ENCODE results near the gene TRIM52. TPM values are rescaled to one million over a fixed set of nuclear protein-coding genes. Genes with fewer than 3 reads are reported as not detected.

Gene TRIM52
- total and polyA plus RNA-seq, 9 of the 15 experiments (the other 6 are each of a cell fraction or from before 2014, with no cell fraction given) = 3.3 to 21.9 (median 13.5) TPM

DNA sequence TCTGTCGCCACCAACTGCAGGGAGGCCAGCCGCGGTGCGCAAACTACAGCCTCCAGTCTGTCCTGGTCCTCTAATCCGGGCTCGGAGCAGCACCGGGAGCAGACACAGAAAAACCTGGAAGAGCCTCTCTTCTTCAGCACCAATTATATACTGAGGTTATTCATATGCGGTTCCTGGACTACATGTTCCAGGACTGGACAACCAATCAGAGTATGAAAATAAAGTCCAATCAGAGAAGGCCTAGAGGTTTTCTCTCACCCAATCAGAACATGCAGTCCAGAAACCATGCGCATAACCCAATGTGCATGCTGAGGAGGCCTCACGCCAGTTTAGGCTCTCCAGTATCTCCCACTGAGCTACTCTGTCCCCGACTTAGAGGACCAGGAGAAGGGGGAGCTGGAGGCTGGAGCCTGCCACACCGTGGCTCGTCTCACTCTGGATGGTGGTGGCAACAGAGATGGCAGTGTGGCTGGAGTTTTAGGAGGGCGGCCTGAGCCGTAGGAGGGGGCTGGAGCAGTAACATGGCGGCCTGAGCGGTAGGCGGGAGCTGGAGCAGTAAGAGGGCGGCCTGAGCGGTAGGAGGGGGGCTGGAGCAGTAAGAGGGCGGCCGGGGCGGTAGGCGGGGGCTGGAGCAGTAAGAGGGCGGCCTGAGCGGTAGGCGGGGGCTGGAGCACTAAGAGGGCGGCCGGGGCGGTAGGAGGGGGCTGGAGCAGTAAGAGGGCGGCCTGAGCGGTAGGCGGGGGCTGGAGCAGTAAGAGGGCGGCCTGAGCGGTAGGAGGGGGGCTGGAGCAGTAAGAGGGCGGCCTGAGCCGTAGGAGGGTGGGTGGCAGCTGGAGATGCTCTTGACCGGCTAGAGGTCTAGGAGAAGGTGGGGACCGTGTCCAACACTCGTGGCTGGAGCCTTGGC, 20.4 kb upstream of the TRIM52 start (continued):
- TF ChIP-seq, protein P1, sequence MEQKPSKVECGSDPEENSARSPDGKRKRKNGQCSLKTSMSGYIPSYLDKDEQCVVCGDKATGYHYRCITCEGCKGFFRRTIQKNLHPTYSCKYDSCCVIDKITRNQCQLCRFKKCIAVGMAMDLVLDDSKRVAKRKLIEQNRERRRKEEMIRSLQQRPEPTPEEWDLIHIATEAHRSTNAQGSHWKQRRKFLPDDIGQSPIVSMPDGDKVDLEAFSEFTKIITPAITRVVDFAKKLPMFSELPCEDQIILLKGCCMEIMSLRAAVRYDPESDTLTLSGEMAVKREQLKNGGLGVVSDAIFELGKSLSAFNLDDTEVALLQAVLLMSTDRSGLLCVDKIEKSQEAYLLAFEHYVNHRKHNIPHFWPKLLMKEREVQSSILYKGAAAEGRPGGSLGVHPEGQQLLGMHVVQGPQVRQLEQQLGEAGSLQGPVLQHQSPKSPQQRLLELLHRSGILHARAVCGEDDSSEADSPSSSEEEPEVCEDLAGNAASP (IDR thresholded peaks at IDR 0.05) = no peak
- TF ChIP-seq BMI1 (IDR thresholded peaks at IDR 0.05; ENCODE audit: low read length) = no peak
- TF ChIP-seq YY1 (IDR thresholded peaks at IDR 0.05; ENCODE audit: borderline replicate concordance in 1 of 3, control insufficient read depth in 1 of 3, extremely low read depth in 1 of 3, insufficient read depth in 3 of 3, insufficient read length in 1 of 3, insufficient replicate concordance in 2 of 3, low read depth in 1 of 3, low read length in 2 of 3) = peak; percentile 51 to 86 (median 80)
- TF ChIP-seq MCM5 (IDR thresholded peaks at IDR 0.05; ENCODE audit: low read depth) = no peak
- TF ChIP-seq ZNF263 (CRISPR knock-in tag; IDR thresholded peaks at IDR 0.05; ENCODE audit: borderline replicate concordance) = peak; percentile 69; the same call in 1 of the 2 replicates
- TF ChIP-seq TOE1 (IDR thresholded peaks at IDR 0.05; ENCODE audit: borderline replicate concordance) = no peak
- no peak for TF ChIP-seq TOE1 (CRISPR knock-in tag; IDR thresholded peaks at IDR 0.05; ENCODE audit: borderline replicate concordance, low read depth)
- TF ChIP-seq, protein P2, sequence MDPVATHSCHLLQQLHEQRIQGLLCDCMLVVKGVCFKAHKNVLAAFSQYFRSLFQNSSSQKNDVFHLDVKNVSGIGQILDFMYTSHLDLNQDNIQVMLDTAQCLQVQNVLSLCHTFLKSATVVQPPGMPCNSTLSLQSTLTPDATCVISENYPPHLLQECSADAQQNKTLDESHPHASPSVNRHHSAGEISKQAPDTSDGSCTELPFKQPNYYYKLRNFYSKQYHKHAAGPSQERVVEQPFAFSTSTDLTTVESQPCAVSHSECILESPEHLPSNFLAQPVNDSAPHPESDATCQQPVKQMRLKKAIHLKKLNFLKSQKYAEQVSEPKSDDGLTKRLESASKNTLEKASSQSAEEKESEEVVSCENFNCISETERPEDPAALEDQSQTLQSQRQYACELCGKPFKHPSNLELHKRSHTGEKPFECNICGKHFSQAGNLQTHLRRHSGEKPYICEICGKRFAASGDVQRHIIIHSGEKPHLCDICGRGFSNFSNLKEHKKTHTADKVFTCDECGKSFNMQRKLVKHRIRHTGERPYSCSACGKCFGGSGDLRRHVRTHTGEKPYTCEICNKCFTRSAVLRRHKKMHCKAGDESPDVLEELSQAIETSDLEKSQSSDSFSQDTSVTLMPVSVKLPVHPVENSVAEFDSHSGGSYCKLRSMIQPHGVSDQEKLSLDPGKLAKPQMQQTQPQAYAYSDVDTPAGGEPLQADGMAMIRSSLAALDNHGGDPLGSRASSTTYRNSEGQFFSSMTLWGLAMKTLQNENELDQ (CRISPR knock-in tag; IDR thresholded peaks at IDR 0.05; ENCODE audit: borderline replicate concordance) = no peak
- TF ChIP-seq, protein P3, sequence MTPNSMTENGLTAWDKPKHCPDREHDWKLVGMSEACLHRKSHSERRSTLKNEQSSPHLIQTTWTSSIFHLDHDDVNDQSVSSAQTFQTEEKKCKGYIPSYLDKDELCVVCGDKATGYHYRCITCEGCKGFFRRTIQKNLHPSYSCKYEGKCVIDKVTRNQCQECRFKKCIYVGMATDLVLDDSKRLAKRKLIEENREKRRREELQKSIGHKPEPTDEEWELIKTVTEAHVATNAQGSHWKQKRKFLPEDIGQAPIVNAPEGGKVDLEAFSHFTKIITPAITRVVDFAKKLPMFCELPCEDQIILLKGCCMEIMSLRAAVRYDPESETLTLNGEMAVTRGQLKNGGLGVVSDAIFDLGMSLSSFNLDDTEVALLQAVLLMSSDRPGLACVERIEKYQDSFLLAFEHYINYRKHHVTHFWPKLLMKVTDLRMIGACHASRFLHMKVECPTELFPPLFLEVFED (CRISPR knock-in tag; conservative IDR thresholded peaks at IDR 0.05) = 0 out of 2 replicates have a peak, but pooled peaks have one; percentile 28
- TF ChIP-seq ZNF764 (CRISPR knock-in tag; IDR thresholded peaks at IDR 0.05; ENCODE audit: low read depth) = no peak
- no peak for TF ChIP-seq ZNF224 (CRISPR knock-in tag; IDR thresholded peaks at IDR 0.05)
- TF ChIP-seq, protein P4, sequence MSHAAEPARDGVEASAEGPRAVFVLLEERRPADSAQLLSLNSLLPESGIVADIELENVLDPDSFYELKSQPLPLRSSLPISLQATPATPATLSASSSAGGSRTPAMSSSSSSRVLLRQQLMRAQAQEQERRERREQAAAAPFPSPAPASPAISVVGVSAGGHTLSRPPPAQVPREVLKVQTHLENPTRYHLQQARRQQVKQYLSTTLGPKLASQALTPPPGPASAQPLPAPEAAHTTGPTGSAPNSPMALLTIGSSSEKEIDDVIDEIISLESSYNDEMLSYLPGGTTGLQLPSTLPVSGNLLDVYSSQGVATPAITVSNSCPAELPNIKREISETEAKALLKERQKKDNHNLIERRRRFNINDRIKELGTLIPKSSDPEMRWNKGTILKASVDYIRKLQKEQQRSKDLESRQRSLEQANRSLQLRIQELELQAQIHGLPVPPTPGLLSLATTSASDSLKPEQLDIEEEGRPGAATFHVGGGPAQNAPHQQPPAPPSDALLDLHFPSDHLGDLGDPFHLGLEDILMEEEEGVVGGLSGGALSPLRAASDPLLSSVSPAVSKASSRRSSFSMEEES (CRISPR knock-in tag; IDR thresholded peaks at IDR 0.05) = no peak
- TF ChIP-seq, protein P5, sequence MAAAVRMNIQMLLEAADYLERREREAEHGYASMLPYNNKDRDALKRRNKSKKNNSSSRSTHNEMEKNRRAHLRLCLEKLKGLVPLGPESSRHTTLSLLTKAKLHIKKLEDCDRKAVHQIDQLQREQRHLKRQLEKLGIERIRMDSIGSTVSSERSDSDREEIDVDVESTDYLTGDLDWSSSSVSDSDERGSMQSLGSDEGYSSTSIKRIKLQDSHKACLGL (CRISPR knock-in tag; IDR thresholded peaks at IDR 0.05; ENCODE audit: borderline replicate concordance, poor library complexity, severe bottlenecking) = no peak
- TF ChIP-seq NCOA1 (IDR thresholded peaks at IDR 0.05; ENCODE audit: low read depth) = no peak
- TF ChIP-seq, protein P6, sequence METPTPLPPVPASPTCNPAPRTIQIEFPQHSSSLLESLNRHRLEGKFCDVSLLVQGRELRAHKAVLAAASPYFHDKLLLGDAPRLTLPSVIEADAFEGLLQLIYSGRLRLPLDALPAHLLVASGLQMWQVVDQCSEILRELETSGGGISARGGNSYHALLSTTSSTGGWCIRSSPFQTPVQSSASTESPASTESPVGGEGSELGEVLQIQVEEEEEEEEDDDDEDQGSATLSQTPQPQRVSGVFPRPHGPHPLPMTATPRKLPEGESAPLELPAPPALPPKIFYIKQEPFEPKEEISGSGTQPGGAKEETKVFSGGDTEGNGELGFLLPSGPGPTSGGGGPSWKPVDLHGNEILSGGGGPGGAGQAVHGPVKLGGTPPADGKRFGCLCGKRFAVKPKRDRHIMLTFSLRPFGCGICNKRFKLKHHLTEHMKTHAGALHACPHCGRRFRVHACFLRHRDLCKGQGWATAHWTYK (CRISPR knock-in tag; IDR thresholded peaks at IDR 0.05) = no peak; the same call in 1 of the 2 replicates
- no peak for TF ChIP-seq GATA2 (CRISPR knock-in tag; IDR thresholded peaks at IDR 0.05)
- TF ChIP-seq RB1 (IDR thresholded peaks at IDR 0.05; ENCODE audit: low read depth) = no peak
